Neutrophil (primary cell): ENCODE measurements around the gene AK2.
"Not testable (repeated sequence)": the region's sequence is repeated elsewhere in the genome, so short reads cannot be mapped to it uniquely, and the experiment has no call there.

Source experiments
- H3K27ac ChIP-seq: fragments of 200-600 bp; sonication (generic); 2 replicates; pipeline ENCODE4 v1.5.1; 2016; ENCODE audit warnings: mild to moderate bottlenecking, moderate library complexity
- H3K27me3 ChIP-seq: fragments of 200-600 bp; sonication (generic); 2 replicates; pipeline ENCODE4 v1.6.0; 2016; ENCODE audit warnings: mild to moderate bottlenecking
- H3K36me3 ChIP-seq: fragments of 200-600 bp; sonication (generic); 2 replicates; pipeline ENCODE4 v1.5.1; 2017
- H3K4me1 ChIP-seq, 2 experiments: fragments of 200-600 bp in 1 of 2; sonication (generic) in 1 of 2; 1 replicate in 1 of 2; 2 replicates in 1 of 2; pipeline versions ENCODE4 v1.5.1 to v1.6.1; 2013 to 2016; ENCODE audit warnings: low read depth in 1 of 2, low read length in 1 of 2, mild to moderate bottlenecking in 1 of 2, moderate library complexity in 1 of 2; ENCODE audit not compliant: control insufficient read depth in 1 of 2, insufficient read depth in 1 of 2
- H3K4me3 ChIP-seq, 2 experiments: fragments of 200-600 bp in 1 of 2; sonication (generic) in 1 of 2; 1 replicate in 1 of 2; 2 replicates in 1 of 2; pipeline ENCODE4 v1.5.1; 2013 to 2016; ENCODE audit warnings: low read depth in 1 of 2, low read length in 1 of 2, mild to moderate bottlenecking in 1 of 2, moderate library complexity in 1 of 2
- H3K9me3 ChIP-seq: fragments of 200-600 bp; sonication (generic); 2 replicates; pipeline ENCODE4 v1.5.1; 2016
- CTCF ChIP-seq: fragments of 200-600 bp; sonication (generic); IDR thresholded peaks from 2 replicates; pipeline ENCODE4 v1.5.1; 2016; ENCODE audit warnings: antibody characterized with exemption

Gene AK2

GRCh38 chr1:33048426-33048825, 11.7 kb upstream of the AK2 start:
- H3K27ac ChIP-seq = peak overlapping the region; percentile 92
- no peaks in the 10 kb centered on the region for H3K36me3 ChIP-seq
- no peaks in the 10 kb centered on the region for H3K27me3 ChIP-seq
- H3K4me1 ChIP-seq = peaks cover 62 to 64% of the 10 kb centered on the region in 2 experiments
- H3K4me3 ChIP-seq = no peak overlapping the region
- TF ChIP-seq CTCF = no peak
- no peaks in the 10 kb centered on the region for H3K9me3 ChIP-seq

GRCh38 chr1:33047839-33048305, 11.2 kb upstream of the AK2 start:
- Histone ChIP-seq H3K9me3 (no peaks in the 10 kb centered on the region), H3K4me3 (no peak overlapping the region), H3K27me3 (no peaks in the 10 kb centered on the region), H3K36me3 (no peaks in the 10 kb centered on the region), H3K27ac (peak overlapping the region; percentile 92), H3K4me1 (peaks cover 62 to 64% of the 10 kb centered on the region in 2 experiments)
- no peak for TF ChIP-seq CTCF

- Histone ChIP-seq H3K36me3 (no peaks in the 10 kb centered on the region), H3K27ac (peak overlapping the region; percentile 92), H3K4me3 (no peak overlapping the region), H3K4me1 (peaks cover 62 to 64% of the 10 kb centered on the region in 2 experiments), H3K9me3 (no peaks in the 10 kb centered on the region), H3K27me3 (no peaks in the 10 kb centered on the region)
- TF ChIP-seq CTCF = no peak
Measured at GRCh38 chr1:33047290-33047689, 10.6 kb upstream of the AK2 start.

- H3K9me3 ChIP-seq, H3K36me3 ChIP-seq, H3K27me3 ChIP-seq: not testable (repeated sequence)
- H3K4me3 ChIP-seq = peak overlapping the region; percentile 38 to 40
- H3K4me1 ChIP-seq = peaks cover 62 to 64% of the 10 kb centered on the region in 2 experiments
- H3K27ac ChIP-seq = peak overlapping the region; percentile 92
Measured at GRCh38 chr1:33046234-33046633, 9.6 kb upstream of the AK2 start.

- Histone ChIP-seq H3K27ac (peak overlapping the region; percentile 92), H3K36me3 (no peaks in the 10 kb centered on the region), H3K27me3 (no peaks in the 10 kb centered on the region), H3K4me1 (peaks cover 65 to 66% of the 10 kb centered on the region in 2 experiments), H3K4me3 (peak overlapping the region; percentile 38 to 40), H3K9me3 (no peaks in the 10 kb centered on the region)
- TF ChIP-seq CTCF = no peak
Measured at GRCh38 chr1:33045814-33046213, 9.1 kb upstream of the AK2 start.

GRCh38 chr1:33045246-33045645, 8.6 kb upstream of the AK2 start:
- no peaks in the 10 kb centered on the region for H3K27me3 ChIP-seq
- H3K9me3 ChIP-seq = no peaks in the 10 kb centered on the region
- H3K4me1 ChIP-seq = peaks cover 65 to 66% of the 10 kb centered on the region in 2 experiments
- H3K36me3 ChIP-seq = no peaks in the 10 kb centered on the region
- no peak for TF ChIP-seq CTCF
- H3K27ac ChIP-seq = peak overlapping the region; percentile 92
- H3K4me3 ChIP-seq = peak overlapping the region in 1 of 2 experiments; percentile 38
